ENCODE results near the gene SAG.

The SAG gene

GRCh38 chr2:233307565-233307964, at the start of gene SAG:
Gene SAG (plus strand): TSS chr2:233307816. CDS start chr2:233309190, 1,374 bp downstream.
- no peak for DNase-seq (ENCODE audit: low read depth in 2 of 2)

- no peak for DNase-seq (ENCODE audit: low read depth in 2 of 2)
Observed at GRCh38 chr2:233258211-233258610, 49.4 kb upstream of the SAG start.

- no peak for DNase-seq (ENCODE audit: low read depth in 2 of 2)
Observed at GRCh38 chr2:233259730-233260129, 47.9 kb upstream of the SAG start.

GRCh38 chr2:233260661-233261060, 47.0 kb upstream of the SAG start:
- DNase-seq (ENCODE audit: low read depth in 2 of 2), result no peak

DNA sequence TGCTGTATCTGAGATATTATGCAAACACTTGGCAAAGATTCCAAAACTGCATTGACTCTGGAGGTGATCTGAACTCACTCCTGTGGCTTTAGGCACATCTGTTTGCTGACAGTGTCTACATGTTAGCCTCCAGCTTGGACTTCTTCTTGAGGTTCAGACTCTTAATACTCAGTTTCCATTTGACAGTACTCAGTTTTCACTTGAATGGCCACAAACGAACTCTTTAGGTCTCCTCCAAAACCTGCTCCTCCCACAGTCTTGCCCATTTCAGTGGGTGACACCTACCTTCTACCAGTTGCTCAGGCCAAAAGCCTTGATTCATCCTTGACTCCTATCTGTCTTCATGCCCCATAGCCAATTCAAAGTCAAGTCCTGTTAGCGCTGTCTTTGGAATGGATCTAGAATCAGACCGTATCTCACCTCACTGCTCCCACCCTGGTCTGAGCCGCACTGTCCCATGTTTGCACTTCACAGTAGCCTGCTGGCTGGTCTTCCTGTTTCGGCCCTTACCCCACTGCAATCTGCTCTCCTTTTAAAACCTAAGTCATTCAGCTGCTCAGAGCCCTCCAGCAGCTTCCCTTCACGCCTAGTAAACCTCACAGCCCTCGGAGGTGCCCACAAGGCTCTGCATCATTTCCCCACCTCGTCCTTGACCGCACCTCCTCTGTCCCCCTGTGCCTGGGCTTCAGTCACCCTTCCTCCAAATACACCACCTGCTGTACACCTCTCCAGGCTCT, 45.6 kb upstream of the SAG start:
- DNase-seq (ENCODE audit: low read depth in 2 of 2), result no peak

- DNase-seq (ENCODE audit: low read depth in 2 of 2), result no peak
Observed at GRCh38 chr2:233262562-233262961, 45.1 kb upstream of the SAG start.

GRCh38 chr2:233263045-233263570, 44.5 kb upstream of the SAG start:
- no peak for DNase-seq (ENCODE audit: low read depth in 2 of 2)

- no peak for DNase-seq (ENCODE audit: low read depth in 2 of 2)
Observed at GRCh38 chr2:233264667-233265066, 42.9 kb upstream of the SAG start.

DNA sequence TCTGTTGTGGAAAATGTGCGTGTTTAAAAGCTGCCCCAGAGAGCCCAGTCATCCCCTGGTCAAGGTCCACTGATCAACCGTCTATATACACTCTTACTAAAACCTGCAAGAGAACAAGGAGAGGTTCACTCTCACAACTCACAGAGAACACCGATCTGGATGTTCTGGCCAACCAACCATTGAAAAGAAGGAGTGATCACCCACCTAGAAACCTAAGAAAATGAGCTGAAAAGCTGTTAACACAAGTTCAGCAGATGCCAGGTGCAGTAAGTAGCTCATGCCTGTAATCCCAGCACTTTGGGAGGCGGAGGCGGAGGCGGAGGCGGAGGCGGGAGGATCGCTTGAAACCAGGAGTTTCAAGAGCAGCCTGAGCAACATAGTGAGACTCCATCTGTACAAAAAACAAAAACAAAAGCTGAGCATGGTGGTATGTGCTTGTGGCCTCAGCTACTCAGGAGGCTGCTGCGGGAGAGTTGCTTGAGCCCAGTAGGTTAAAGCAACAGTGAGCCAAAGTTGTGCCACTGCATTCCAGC, 41.7 kb upstream of the SAG start:
- no peak for DNase-seq (ENCODE audit: low read depth in 2 of 2)

GRCh38 chr2:233266481-233266880, 41.1 kb upstream of the SAG start:
- no peak for DNase-seq (ENCODE audit: low read depth in 2 of 2)

- peak; percentile 22 to 52 for DNase-seq (ENCODE audit: low read depth in 2 of 2)
Observed at GRCh38 chr2:233267516-233268245, 39.9 kb upstream of the SAG start.

GRCh38 chr2:233270366-233270765, 37.2 kb upstream of the SAG start:
- no peak for DNase-seq (ENCODE audit: low read depth in 2 of 2)

DNA sequence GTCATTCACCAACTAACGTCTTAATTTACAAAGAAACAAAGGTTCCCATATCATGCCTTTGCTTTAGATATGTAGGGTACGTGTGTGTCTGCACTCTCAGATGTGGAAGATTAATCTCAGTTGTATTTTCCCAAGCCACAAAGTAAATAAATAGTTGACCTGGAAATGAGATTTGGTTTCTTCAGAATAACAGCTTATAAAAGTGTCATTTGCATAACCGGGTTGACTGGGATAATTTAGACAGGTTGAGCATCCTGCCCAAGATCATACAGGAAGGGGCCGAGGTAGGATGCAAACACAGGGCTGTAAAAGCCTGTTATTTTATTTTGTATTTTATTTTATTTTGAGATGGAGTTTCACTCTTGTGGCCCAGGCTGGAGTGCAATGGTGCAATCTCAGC, 36.7 kb upstream of the SAG start:
- DNase-seq (ENCODE audit: low read depth in 2 of 2), result no peak

GRCh38 chr2:233271693-233272092, 35.9 kb upstream of the SAG start:
- no peak for DNase-seq (ENCODE audit: low read depth in 2 of 2)

GRCh38 chr2:233273120-233273519, 34.5 kb upstream of the SAG start:
- DNase-seq (ENCODE audit: low read depth in 2 of 2), result peak in 1 of 2 donors; percentile 15

GRCh38 chr2:233275223-233275622, 32.4 kb upstream of the SAG start:
- no peak for DNase-seq (ENCODE audit: low read depth in 2 of 2)

- DNase-seq (ENCODE audit: low read depth in 2 of 2), result no peak
Observed at GRCh38 chr2:233278921-233279320, 28.7 kb upstream of the SAG start.

DNA sequence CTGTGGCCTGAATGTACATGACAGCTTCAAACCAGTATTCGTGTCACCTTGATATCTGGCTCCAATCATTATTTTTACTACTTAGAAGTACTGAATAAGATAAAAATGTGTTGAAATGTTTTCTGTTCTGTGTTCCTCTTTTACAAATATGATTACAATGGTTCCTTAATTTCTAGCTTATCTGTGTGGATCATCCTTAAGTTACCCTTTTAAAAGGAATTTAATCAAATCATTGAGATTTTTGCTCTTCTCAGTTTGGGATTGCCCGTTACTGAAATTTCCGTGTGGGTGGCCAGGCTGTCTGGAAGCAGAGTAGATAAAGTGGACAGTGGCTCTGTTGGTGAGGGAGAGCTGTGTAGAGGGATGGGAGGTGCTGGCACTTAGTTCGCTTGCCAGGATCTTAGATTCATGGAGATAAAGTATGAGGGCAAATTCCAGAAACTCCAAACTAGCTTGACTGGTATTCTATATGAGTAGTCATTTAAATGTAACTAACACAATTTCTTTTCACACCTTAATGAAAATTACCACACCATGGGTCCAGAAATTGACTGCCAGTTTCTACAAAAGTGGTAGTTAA, 27.4 kb upstream of the SAG start:
- no peak for DNase-seq (ENCODE audit: low read depth in 2 of 2)

- DNase-seq (ENCODE audit: low read depth in 2 of 2), result no peak
Observed at GRCh38 chr2:233281553-233281952, 26.1 kb upstream of the SAG start.

DNA sequence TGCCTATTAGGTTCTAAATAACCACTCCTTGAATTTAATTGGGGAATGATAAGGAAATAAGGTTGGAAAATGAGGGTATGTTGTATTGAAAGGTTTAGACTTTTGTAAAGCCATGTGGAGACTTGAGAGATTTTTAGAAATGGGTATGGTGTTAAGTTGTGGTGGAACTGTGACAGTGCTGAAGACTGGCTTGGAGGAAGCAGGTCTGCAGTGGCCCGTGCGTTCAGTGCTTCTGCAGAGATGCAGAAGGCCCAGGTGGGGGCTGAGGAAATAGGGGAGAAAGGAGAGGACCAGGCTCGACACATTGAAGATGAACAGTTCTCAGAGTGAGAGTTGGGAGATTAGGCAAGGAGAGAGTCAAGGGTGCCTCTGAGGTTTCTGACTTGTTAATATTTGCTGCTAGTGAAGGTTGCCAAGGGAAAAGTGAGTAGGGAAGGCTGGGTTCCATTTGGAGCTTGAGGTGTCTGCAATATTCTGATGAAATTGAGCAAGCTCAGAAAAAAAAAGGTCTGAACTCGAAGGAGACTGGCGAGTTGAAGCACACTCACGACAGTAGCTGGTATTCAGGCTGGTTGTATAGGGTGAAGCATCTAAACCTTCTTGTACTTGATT, 25.5 kb upstream of the SAG start:
- no peak for DNase-seq (ENCODE audit: low read depth in 2 of 2)

DNA sequence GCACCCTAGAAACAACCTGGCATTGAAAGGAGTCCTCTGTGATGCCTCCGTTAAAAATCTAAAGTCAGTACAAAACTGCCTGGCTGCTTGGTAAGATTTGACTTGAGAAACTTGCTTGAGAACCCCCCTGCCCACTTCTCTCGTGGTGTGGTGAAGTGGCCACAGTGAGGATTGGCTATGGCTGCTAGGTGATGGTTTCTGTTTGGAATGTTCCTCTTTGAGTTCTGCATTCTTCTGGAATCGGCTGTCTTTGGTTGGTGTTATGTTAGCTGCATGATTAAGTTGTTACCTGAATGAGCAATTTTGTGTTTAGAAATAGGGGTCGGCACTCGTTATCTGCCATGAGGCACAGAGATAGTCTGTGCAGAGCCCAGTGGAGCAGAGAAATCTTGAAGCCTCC, 21.7 kb upstream of the SAG start:
- DNase-seq (ENCODE audit: low read depth in 2 of 2), result no peak

DNA sequence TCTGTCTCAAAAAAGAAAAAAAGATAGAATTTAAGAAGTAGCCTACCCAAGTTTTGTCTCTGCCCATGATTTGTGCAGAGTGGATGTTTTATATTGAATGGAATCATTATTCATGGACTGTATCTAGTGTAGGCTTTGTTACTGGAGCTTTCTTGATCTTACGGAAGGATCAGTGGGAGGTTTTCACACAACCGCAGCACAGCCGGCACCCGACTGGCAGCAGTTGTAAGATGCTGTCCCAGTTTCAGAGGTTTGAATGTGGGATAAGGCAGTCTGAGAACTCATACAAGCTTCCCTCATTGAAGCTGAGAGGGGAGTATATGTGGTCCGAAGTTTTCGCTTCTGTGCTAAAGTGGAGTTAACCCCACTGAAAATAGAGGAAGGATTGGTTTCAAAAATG, 19.7 kb upstream of the SAG start:
- DNase-seq (ENCODE audit: low read depth in 2 of 2), result no peak

Data from stimulated activated CD4-positive, alpha-beta T cell treated with anti-CD3 and anti-CD28 coated beads, Interleukin-1b, Interleukin-23, amount 100 ng/mL, for 4 hours (primary cell).